Muscle layer of colon (tissue), 2 donors: ENCODE data around the gene TLE3.

Experiments
- H3K27ac ChIP-seq: one replicate; pipeline ENCODE4 v1.7.0; 2013; ENCODE audit warnings: low read depth, mild to moderate bottlenecking, low read length, moderate library complexity
- H3K27me3 ChIP-seq, 2 donors: one replicate each; pipeline ENCODE4 v1.7.0; 2013; ENCODE audit warnings: low read length in 2 of 2, mild to moderate bottlenecking in 2 of 2; ENCODE audit not compliant: insufficient read depth in 2 of 2, control insufficient read depth in 1 of 2
- H3K36me3 ChIP-seq: one replicate; pipeline ENCODE4 v1.7.0; 2013; ENCODE audit warnings: mild to moderate bottlenecking, low read length; ENCODE audit not compliant: insufficient read depth
- H3K4me1 ChIP-seq: one replicate; pipeline ENCODE4 v1.7.0; 2013; ENCODE audit warnings: mild to moderate bottlenecking, low read length; ENCODE audit not compliant: insufficient read depth
- H3K4me3 ChIP-seq, 2 donors: one replicate each; pipeline ENCODE4 v1.7.0; 2013; ENCODE audit warnings: low read length in 2 of 2, low read depth in 1 of 2, mild to moderate bottlenecking in 1 of 2, moderate library complexity in 1 of 2
- H3K9ac ChIP-seq: one replicate; pipeline ENCODE4 v1.7.0; 2013; ENCODE audit warnings: low read length
- H3K9me3 ChIP-seq: one replicate; pipeline ENCODE4 v1.7.0; 2013; ENCODE audit warnings: mild to moderate bottlenecking, low read length
- donor health status: abdominal sarcoma.
- donor health status: Adenocarcinoma of cecum.

Gene TLE3

DNA sequence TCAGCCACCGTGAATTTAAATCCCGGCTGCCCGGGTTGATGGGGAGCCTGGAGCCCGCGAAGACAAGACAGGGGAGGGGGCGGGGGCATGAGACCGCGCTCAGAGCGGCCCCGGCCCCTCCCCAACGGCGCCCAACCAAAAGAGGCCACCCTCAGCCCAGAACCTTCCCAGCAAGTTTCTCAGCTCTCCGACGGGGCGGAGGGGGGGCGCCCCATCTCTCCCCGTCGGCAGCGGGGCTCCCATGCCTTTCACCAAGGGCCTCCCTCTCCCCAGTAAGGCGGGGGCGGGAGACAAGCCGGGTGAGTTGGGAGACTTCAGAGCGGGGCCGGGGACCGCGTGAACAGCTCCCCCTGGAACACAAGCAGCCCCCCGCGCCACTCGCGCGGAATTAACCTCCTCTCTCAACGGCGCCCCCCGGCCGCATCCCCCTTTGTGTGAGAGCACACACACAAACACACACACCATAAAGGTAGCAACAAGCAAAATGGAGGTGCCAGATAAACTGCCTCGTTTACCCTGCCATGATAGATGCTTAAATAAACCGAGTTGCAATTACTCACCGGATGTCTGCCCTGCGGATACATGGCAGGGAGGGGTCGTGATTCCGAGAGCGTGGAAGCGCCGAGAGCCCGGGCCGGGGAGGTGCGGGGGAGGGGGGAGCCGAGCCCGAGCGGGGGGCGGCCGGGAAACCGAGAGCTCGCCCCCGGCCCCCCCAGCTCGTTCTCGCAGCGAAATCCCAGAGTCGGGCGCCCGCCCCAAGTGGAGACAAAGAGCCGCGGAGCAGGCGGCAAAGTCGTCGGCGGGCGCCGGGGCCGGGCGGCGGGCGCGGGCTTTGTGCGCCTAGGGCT lies 1.3 kb downstream of the TLE3 start:
- Histone ChIP-seq H3K9me3 (no peaks in the 10 kb centered on the region), H3K4me1 (peaks cover 59% of the 10 kb centered on the region), H3K4me3 (peak overlapping the region; percentile 92 to 99), H3K9ac (peak overlapping the region; percentile 88), H3K27ac (peak overlapping the region; percentile 97), H3K36me3 (peaks cover 13% of the 10 kb centered on the region), H3K27me3 (no peaks in the 10 kb centered on the region)

DNA sequence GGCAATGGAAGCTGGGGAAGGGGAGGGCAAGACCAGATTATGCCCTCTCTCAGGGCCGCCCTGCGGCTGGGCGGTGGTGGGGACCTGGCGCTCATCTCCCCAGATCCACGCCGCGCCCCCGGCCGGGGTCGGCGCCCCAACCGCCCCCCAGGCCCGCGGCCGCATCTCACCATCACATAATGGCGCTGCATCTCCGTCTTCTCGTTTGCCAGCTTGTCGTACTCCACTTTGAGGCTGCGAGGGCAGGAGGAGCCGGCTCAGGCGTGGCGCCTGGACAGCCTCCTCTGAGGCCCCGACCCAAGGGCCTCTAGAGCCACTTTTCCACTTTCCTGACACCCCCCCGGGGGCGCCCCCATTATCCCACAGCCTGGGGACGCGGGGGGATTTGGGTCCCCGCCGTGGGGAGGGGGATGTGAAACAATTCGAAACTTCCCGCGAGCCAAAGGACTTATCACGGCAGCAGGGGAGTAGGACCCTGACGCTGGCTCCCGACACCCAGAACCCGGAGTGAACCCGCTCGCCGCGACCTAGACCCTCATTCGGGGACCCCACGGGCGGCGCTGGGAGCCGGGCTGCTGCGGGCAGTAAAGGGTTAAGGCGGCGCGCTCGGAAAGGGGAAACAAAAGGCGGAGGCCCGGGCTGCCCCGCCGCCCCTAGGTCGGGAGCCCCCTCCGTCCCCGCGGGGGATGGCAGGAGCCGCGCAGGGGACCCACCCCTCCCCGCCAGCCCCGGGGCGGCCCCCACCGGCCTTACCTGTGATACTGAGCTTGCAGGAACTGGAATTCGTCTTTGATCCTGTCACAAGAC lies 2.1 kb downstream of the TLE3 start:
- Histone ChIP-seq H3K9me3 (no peaks in the 10 kb centered on the region), H3K27ac (peak overlapping the region; percentile 97), H3K4me1 (peaks cover 62% of the 10 kb centered on the region), H3K36me3 (peaks cover 13% of the 10 kb centered on the region), H3K27me3 (no peaks in the 10 kb centered on the region), H3K4me3 (peak overlapping the region; percentile 92 to 99), H3K9ac (peak overlapping the region; percentile 88)

GRCh38 chr15:70094690-70095311 lies 2.9 kb downstream of the TLE3 start:
- Histone ChIP-seq H3K4me1 (peaks cover 66% of the 10 kb centered on the region), H3K27ac (peak overlapping the region; percentile 97), H3K9ac (peak overlapping the region; percentile 88), H3K27me3 (no peaks in the 10 kb centered on the region), H3K4me3 (peak overlapping the region; percentile 92 to 99), H3K9me3 (no peaks in the 10 kb centered on the region), H3K36me3 (peaks cover 13% of the 10 kb centered on the region)

DNA sequence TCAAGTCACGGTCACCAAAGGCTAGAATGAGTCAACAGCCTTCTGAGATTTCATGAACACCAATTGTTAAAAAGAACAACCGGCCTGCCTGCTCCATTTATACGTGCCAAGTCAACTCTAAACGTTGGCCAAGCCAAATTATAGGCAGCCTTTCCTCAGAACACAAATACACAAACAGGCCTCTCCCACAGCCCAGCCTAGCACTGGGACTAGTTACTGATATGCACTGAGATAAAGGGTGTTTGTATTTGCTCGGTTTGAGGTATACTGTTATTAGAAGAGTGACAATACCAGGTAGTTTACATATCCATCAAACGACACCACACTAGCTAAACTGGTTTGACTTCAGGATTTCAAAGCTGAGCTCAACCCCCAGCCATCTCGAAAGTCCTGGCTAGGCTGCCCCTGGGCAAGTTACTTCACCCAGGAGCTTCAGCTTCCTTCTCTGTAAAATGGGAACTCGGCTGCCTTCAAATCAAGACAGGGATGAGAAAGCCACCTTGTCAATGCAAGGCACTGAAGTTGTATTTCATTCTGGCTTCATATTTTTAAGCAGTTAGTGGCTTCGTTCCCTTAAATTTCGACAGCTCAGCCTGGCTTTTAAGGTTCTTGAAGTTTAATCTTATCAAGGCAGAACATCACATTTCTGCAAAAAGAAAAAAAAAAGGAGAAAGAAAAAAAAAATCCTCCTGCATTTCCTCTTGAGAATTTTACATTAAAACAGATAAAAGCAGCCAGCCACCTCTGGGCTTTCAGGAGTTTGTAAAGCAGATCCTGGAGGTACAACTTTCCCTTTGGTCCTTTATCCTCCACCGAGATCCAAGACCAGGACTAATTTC lies 4.0 kb downstream of the TLE3 start:
- peak overlapping the region; percentile 32 for H3K27ac ChIP-seq
- H3K9ac ChIP-seq: no peak overlapping the region
- H3K36me3 ChIP-seq: peaks cover 13% of the 10 kb centered on the region
- peaks cover 73% of the 10 kb centered on the region for H3K4me1 ChIP-seq
- H3K4me3 ChIP-seq: peak overlapping the region in 1 of 2 donors; percentile 46
- no peaks in the 10 kb centered on the region for H3K9me3 ChIP-seq
- H3K27me3 ChIP-seq: no peaks in the 10 kb centered on the region

DNA sequence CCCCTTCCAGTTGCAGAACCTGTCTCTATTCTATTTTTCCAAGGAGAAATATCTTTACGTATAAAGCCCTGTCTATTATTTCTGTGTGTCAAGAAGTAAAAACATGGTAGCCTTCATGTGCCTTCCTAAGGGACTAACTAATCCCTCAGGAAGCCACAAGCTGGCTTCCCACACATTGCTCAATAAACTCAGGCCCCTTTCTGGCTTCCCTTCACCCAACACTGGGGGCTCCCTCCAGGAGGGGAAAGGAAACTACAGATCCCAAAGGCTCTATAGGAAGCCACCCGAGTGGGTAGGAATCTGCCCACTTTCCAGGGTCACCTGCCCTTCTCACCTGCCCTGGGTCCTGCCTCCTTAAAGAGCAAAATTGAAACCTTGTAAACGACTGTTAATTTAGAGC lies 4.6 kb downstream of the TLE3 start:
- H3K4me3 ChIP-seq: peak overlapping the region in 1 of 2 donors; percentile 46
- peaks cover 13% of the 10 kb centered on the region for H3K36me3 ChIP-seq
- peaks cover 67% of the 10 kb centered on the region for H3K4me1 ChIP-seq
- H3K27me3 ChIP-seq: no peaks in the 10 kb centered on the region
- no peak overlapping the region for H3K9ac ChIP-seq
- H3K9me3 ChIP-seq: no peaks in the 10 kb centered on the region
- peak overlapping the region; percentile 32 for H3K27ac ChIP-seq

- Histone ChIP-seq H3K9me3 (no peaks in the 10 kb centered on the region), H3K4me1 (peaks cover 70% of the 10 kb centered on the region), H3K4me3 (peak overlapping the region in 1 of 2 donors; percentile 46), H3K27me3 (no peaks in the 10 kb centered on the region), H3K36me3 (peaks cover 13% of the 10 kb centered on the region), H3K27ac (peak overlapping the region; percentile 28), H3K9ac (peak overlapping the region; percentile 28)
These were observed 5.2 kb downstream of the TLE3 start for GRCh38 chr15:70092464-70093027.

DNA sequence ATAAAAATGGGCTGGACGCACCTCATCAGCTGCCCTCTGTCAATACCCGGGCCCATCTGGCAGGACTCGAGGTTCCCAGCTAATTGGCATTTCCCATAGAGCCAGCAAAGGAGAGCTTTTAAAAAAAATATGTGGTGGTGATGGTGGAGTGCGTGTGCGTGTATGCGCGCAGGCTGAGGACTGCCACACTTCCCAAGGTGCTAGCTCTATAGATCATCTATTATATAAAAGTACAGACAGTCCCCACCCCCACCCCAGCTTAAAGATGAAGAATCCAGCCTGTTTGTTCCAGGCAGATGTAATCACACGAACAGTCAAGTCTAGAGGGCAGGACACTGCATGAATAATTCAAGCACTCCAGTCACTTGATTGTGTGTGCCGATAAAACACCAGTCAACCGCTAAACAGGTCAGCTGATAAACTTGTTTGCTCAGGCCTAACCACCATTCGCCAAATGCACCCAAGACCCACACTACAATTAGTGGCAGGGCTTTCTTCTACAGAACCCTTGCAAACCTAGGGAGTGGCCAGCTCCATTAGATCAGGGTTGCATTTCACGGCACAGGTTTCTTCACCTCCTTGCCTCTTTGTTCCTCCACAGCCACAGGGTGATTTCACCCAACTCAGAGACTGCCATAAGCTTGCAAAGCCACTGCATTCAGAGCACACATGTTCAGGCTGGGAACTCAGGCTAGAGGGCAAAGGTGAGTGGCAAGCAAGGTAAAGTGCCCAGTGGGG lies 5.8 kb downstream of the TLE3 start:
- Histone ChIP-seq H3K9ac (peak overlapping the region; percentile 2), H3K36me3 (peaks cover 13% of the 10 kb centered on the region), H3K27me3 (no peaks in the 10 kb centered on the region), H3K27ac (peak overlapping the region; percentile 28), H3K9me3 (no peaks in the 10 kb centered on the region), H3K4me3 (peak overlapping the region in 1 of 2 donors; percentile 46), H3K4me1 (peaks cover 76% of the 10 kb centered on the region)

DNA sequence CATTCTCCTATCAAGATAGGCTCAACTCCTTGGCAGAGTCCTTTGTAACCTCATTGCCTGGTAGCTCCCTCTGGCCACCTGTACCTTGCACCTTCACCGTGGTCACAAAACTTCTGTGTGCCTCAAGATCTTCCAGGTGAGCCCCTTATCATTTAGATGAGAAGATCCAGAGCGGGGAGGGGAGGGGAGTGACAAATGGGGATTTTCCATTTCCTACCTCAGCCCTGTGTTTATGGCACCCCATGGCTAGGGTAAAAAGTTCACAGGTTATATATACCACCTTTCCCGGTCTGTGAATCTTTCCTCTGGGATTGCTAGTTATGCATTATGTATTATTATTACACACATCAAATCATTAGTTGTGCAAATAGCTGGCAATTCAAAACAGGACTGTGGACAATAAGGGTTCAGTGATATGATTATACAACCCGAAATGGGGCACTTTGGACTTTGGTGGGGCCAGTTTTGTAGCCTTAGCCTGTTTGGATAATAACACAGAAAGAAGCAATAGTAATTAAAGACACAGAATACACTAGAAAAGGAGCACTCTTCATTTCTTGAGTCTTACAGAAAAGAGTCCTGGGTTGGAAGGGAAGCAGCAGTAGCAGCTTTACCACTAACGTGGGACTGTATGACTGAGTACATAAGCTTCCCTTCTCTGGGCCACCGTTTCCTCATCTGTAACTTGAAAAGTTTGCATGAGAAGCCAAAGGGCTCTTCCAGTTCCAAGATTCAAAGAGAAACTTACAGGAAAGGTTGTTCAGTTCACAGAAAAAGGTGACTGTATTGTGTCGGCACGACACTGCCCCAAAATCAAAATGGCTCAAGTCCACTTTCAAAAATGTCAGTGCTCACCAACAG lies 7.1 kb downstream of the TLE3 start:
- Histone ChIP-seq H3K36me3 (peaks cover 20% of the 10 kb centered on the region), H3K27me3 (no peaks in the 10 kb centered on the region), H3K4me1 (peaks cover 80% of the 10 kb centered on the region), H3K27ac (no peak overlapping the region), H3K9me3 (no peaks in the 10 kb centered on the region), H3K9ac (no peak overlapping the region), H3K4me3 (no peak overlapping the region)

GRCh38 chr15:70089692-70089971 lies 8.1 kb downstream of the TLE3 start:
- Histone ChIP-seq H3K36me3 (peaks cover 24% of the 10 kb centered on the region), H3K4me1 (peaks cover 73% of the 10 kb centered on the region), H3K27ac (peak overlapping the region; percentile 56), H3K9me3 (no peaks in the 10 kb centered on the region), H3K27me3 (no peaks in the 10 kb centered on the region), H3K9ac (peak overlapping the region; percentile 47), H3K4me3 (no peak overlapping the region)
